ENCODE measurements around the gene MYL12A.

DNA sequence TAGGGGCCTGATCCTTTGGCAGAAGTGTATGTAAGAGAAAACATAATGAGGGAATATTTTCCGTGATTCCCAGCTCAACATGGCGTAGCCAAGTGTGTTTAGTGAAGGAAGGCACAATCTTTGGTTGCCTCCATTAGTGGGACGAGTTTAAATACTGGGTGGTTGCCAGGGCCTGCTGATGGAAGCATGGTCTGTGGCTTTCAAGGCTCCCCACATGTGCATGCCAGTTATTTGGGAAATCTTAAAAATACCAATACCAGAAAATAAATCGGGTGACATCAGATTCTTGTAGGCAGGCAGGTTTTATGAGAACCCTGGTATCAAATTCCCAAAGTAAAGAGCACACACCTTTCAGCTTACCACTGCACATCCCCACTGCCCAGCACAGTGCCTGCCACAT is 7.1 kb downstream of the MYL12A start:
- TF ChIP-seq, protein P1, sequence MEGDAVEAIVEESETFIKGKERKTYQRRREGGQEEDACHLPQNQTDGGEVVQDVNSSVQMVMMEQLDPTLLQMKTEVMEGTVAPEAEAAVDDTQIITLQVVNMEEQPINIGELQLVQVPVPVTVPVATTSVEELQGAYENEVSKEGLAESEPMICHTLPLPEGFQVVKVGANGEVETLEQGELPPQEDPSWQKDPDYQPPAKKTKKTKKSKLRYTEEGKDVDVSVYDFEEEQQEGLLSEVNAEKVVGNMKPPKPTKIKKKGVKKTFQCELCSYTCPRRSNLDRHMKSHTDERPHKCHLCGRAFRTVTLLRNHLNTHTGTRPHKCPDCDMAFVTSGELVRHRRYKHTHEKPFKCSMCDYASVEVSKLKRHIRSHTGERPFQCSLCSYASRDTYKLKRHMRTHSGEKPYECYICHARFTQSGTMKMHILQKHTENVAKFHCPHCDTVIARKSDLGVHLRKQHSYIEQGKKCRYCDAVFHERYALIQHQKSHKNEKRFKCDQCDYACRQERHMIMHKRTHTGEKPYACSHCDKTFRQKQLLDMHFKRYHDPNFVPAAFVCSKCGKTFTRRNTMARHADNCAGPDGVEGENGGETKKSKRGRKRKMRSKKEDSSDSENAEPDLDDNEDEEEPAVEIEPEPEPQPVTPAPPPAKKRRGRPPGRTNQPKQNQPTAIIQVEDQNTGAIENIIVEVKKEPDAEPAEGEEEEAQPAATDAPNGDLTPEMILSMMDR (IDR thresholded peaks at IDR 0.05): no peak
- TF ChIP-seq POLR2A (IDR thresholded peaks at IDR 0.05): no peak

Measured in esophagus squamous epithelium (tissue), 4 donors.